Stimulated activated CD8-positive, alpha-beta memory T cell treated with anti-CD3 and anti-CD28 coated beads, Interleukin-4, amount 100 ng/mL, for 48 hours (primary cell): Measurements from ENCODE around the gene SEPTIN3.
"Not testable (repeated sequence)": the region's sequence is repeated elsewhere in the genome, so short reads cannot be mapped to it uniquely, and the experiment has no call there.

Experiments
- DNase-seq: peaks from one replicate; pipeline ENCODE4 v3.0.0-alpha.2; 2020

SEPTIN3 gene

DNA sequence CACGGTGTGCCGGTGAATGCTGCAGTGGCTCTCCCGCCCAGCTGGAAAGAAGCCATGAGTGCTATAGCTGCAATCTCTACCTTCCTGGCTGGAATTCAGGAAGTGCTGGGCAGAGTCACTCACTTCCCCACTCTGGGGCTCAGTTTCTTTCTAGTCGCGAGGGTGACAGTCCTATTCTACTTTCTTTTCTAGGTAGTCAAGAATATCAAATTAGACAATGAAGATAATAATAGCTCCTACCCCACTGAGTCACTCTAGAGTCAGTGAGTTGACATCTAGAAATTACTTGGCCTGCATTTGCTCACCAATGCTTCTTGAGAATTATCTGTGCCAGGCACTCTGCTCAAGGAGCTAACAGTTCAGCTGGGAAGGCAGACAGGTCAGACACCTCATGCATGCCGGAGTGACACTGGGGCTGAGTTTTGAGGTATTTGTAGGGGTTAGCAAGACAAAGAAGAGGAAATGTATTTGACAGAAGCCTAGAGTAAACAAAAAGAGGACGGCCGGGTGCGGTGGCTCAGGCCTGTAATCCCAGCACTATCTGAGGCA, 25.5 kb upstream of the SEPTIN3 start:
- DNase-seq: no peak

GRCh38 chr22:41946629-41947423, 22.4 kb upstream of the SEPTIN3 start, which contains the start of gene CENPM:
CENPM (minus strand) TSS chr22:41947152; CDS start chr22:41947076, 76 bp downstream.
- peak; percentile 97 for DNase-seq

DNA sequence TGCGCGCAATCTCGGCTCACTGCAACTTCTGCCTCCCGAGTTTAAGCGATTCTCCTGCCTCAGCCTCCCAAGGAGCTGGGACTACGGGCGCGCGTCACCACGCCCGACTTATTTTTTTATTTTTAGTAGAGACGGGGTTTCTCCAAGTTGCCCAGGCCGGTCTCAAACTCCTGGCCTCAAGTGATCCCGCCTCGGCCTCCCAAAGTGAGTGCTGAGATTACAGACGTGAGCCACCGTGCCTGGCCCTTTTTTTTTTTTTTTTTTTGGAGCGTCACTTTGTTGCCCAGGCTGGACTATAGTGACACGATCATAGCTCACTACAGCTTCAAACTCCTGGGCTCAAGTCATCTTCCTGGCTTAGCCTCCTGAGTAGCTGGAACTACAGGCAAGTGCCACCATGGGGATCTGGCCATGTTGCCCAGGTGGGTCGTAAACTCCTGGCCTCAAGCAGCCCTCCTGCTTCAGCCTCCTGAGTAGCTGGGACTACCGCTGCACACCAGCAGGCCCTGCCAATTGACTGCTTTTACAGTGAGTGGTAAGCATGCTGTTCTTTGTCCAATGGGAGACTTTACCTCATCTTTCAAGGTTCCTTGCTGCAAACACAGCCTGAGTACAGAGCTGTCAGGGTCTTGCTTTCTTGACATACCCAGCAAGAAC, 21.7 kb upstream of the SEPTIN3 start:
- no peak for DNase-seq

GRCh38 chr22:41948142-41948541, 21.1 kb upstream of the SEPTIN3 start:
- DNase-seq: no peak

DNA sequence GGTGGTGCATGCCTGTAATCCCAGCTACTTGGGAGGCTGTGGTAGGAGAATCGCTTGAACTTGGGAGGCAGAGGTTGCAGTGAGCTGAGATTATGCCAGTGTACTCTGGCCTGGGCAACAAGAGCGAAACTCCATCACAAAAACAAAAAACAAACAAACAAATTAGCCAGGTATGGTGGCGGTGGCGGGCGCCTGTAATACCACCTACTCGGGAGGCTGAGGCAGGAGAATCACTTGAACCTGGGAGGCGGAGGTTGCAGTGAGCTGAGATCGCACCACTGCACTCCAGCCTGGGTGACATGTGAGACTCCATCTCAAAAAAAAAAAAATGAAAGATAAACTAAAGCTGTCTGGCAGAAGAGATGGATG, 20.3 kb upstream of the SEPTIN3 start:
- not testable (repeated sequence) for DNase-seq

GRCh38 chr22:41949297-41949965, 19.8 kb upstream of the SEPTIN3 start:
- no peak for DNase-seq

GRCh38 chr22:41951898-41952474, 17.3 kb upstream of the SEPTIN3 start, which contains the start of gene SMIM45:
SMIM45 (plus strand) TSS chr22:41952150.
- DNase-seq: no peak

DNA sequence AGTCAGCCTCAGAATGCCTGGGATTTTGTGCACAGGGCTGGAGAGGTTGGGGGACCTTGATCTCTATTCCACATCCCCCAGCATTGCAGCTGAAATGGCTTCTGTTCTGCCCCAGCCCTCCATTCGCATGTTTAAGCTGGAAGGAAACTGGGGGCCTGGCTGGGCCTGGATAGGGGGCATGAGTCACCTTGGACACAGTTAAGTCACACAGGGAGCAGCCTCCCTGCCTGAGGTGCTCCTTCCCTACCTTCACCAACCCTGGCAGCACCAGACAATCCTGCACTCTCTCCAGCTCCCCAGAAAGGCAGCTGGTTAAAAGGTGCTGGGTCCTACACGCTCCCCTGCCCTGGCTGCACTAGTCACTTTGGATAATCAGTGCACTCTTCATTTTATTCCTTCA, 16.5 kb upstream of the SEPTIN3 start:
- DNase-seq: no peak

DNA sequence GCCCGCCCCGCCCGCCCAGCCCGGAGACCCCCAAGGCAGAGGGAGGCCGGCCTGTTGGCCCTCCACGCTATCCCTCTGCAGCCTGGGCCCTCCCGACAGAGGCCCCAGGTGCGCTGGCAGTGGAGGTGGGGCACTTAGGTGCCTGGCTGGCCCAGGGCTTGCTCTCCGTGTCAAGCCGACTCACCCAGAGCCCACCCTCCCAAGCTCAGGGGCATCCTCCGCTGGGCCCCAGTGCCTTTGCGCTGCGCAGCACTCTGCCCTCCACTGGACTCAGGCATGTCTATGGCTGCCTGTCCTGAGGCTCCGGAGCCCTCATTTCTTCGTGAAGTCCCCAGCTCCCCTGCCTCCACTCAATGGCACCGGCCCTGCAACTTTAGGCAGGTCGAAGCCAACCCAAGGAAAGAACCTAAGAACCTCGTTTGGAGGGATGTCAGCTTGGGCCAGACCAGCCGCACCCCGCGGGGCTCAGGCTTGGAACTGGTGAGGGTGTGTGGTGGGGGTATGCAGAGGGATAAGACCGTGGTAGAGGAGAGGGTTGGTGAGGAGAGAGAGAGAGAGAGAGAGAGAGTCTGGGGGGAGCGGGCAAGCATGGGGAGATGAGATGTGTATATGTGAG, 11.2 kb upstream of the SEPTIN3 start:
- no peak for DNase-seq

GRCh38 chr22:41963453-41964111, 5.7 kb upstream of the SEPTIN3 start:
- DNase-seq: no peak

DNA sequence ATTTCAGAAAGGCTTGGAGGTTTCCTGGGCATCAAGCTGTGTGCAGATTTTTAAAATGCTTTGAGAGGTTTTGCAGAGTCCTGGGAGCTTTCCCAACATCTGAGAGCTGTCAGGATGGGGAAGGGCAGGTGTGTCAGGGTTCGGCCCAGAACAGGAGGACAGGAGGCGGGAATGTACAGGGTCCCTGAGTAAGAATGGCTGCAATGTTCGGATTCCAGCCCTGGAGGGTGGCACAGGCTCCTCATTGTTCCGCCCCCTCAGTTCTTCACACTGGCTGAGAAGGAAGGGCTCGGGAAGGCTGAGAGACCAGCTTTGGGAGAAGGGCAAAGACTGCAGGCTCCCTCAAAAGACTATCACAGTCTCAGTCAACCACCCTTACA, 5.1 kb upstream of the SEPTIN3 start:
- DNase-seq: no peak

DNA sequence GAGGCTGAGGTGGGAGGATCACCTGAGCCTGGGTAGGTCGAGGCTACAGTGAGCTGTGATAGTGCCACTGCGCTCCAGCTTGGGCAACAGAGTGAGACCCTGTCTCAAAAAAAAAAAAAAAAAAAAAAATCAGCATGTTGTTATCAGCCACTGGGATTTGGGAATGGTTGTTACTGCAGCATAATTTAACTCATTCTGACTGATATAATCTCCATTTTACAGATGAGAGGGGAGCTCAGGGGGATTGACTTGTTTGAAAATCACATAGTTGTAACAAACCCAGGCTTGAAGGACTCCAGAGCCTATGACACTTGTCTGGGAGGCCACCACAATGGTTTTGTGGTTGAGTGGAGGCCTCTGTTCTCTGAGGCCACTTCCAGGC, 3.0 kb upstream of the SEPTIN3 start:
- DNase-seq: no peak

DNA sequence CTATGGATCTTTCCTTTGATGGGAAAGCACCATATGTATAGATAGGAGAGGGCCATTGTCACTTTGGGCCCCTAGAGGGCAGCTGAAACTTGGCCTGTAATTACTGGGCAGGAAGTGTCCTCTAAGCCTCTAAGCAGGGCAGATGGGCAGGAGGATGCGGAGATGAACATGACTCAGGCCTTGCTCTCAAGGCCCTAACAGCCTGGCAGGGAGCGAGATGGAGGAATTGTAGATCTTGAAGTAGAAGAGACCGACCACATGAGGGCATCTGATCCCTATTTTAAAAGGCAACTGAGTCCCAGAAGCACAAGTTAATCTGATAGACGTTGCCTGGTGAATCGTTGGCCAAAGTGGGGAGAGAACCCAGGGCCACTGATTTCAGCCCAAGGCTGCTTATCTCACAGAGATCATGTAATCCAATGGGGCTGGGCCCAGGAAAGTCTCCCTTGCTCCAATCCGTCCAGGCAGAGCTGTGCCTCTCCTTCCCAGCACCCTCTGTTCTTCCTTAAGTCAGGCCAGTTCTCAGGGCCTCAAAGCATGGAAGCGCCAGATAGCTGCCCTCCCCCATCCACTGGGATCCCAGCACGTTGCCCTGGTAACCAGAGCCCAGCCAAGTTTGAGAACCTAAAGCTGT, 2.5 kb upstream of the SEPTIN3 start:
- no peak for DNase-seq

DNA sequence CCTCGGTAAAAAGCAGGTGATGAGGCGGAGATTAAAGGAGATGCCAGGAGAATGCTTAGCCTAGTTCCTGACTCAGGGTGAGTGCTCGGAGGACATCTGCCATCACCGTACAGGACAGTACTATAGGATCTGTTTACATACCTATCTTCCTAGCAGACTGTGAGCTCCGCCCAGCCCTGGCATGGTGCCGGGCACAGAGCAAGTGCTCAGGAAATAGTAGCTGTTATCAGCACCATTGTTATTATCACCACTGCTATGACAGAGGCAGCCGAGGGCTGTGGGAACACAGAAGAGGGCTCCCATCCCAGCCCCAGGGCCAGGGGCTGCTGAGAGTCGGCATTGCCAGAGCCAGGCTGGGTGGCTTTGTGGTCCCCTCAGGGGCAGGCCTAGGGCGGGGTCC, 642 bp upstream of the SEPTIN3 start:
- DNase-seq: no peak

- no peak for DNase-seq
Measured at GRCh38 chr22:41970601-41971000, 1.4 kb downstream of the SEPTIN3 start.

DNA sequence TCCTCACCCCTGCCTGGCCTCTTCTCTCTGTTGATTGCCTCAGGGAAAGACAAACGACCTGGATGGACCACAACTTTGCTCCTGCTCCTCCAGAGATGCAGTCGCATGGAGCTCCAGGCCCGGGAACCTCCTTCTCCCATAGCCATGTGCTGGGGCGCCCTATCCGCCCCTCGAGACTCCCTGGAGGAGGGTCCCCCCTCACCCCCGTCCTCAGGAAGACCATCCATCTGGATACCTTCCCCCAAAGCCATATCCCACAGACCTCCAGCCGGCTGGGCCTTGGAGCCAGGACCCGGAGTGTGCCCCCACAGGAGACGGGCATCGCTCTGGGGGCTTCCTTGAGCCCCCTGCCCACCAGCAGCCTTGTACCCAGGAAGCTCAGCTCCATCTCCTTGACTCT, 2.2 kb downstream of the SEPTIN3 start:
- DNase-seq: no peak

DNA sequence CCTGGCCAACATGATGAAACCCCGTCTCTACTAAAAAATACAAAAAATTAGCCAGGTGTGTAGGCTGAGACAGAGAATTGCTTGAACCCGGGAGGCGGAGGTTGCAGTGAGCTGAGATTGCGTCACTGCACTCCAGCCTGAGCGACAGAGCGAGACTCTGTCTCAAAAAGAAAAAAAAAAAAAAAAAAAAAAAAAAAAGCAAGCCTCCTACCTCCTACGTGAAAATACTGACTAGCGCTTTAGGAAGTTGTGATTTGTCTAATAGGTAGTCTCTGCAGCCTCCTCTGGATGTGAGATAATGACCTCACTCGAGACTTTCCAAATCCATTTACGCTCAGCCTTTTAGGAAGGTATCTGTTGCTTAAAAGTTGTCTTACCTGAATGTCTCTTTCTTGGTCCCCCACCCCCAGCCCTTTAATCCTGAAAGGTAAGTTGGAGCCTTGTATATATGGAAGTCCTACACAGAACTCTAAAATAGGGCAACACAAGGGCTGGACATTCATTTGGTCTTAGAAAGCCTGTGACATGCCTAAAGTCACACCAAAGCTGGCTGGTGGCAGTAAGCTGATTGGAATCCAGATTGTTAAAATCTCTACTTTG, 5.5 kb downstream of the SEPTIN3 start:
- no peak for DNase-seq

DNA sequence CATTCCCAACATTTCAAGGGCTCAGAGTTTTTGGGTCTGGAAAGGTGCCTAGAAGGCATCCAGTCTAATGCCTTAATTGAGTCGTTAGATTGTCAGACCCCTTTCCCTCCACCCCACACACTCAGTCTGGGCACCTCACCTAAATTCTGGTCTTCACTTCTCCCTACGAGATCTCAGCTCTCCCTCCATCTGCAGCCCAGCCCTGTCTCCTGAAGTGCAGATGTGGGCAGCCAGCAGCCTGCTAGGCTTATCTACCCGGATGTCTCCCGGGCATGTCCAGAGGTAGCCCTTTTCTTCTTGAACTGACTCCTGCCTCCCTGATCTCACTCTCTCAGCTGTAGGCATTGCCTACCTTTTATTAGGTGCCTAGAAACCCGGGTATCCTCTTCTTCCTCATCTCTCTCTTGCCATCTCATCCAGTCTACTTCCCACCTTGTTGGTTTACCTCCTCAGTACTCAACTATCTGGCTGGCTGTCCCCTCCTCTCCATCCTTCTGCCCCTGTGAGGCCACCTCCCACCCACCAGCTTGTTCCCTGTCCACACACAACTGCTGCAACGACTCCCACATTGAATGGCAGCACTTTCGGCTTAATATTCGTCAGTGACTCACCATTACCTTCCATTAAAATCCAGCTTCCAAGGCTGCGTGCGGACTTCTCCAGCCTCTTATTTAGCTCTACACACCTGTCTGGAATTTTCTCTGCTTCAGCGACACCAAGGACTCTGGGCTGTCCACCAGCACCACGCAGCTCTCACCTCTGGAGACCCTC, 6.2 kb downstream of the SEPTIN3 start:
- no peak for DNase-seq

GRCh38 chr22:41976070-41976901, 7.0 kb downstream of the SEPTIN3 start:
- DNase-seq: peak; percentile 57
